ENCODE results near the gene ADAT3.

DNA sequence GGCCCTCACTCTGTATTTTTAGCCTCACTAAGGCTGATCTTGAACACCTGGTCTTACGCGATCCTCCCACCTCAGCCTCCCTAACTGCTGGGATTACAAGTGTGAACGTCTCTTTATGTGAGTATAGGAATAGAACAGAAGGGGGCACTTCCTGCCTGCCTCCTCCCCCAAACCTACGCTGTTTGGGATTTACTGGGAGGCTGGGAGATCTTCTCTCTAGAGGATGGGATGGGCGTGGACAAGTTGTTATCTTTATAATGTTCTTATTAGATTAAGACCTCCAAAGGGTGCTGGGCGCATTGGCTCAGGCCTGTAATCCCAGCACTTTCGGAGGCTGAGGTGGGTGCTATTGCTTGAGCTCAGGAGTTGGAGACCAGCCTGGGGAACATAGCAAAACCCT lies 32.9 kb downstream of the ADAT3 start:
- TF ChIP-seq POLR2A (IDR thresholded peaks at IDR 0.05) (no peak), CTCF (IDR thresholded peaks at IDR 0.05 in 4 of 5, conservative IDR thresholded peaks at IDR 0.05 in 1 of 5) (no peak)
